GM19193 (cell line): ENCODE data around the gene AFAP1.

Source experiments
- POLR2A ChIP-seq: IDR thresholded peaks from 4 replicates; pipeline ENCODE4 v1.6.1; 2011; ENCODE audit not compliant: insufficient read depth, insufficient read length; ENCODE audit errors: extremely low read depth

Gene AFAP1

DNA sequence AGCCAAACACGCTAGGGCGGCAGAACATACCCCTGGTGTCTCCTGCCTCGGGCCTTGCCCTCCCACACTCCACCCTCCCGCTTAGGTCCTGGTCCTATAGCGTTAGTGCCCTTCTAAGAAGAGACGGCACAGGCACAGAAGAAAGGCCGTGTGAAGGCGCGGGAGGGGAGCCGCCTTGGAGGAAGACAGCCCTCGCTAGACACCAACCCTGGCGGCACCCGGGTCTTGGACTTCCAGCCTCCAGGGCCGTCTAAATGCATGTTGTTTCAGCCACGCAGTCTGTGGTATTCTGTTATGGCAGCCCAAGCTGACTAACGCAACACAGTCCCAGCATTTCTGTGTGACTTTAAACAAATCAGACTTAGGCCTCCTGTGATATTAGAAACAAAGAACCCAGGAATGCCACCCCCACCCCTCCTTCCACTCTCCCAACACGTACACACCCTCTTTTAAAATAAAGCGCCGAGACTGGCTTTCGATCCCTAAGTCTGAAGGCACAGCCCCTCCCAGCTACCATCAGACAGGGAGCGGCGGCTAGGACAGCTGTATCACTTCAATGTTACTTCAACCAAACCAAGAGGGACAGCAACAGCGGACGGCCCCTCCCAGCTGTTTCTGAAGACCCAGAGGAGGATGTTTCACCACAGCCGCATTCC is 128.0 kb downstream of the AFAP1 start:
- TF ChIP-seq POLR2A: no peak

DNA sequence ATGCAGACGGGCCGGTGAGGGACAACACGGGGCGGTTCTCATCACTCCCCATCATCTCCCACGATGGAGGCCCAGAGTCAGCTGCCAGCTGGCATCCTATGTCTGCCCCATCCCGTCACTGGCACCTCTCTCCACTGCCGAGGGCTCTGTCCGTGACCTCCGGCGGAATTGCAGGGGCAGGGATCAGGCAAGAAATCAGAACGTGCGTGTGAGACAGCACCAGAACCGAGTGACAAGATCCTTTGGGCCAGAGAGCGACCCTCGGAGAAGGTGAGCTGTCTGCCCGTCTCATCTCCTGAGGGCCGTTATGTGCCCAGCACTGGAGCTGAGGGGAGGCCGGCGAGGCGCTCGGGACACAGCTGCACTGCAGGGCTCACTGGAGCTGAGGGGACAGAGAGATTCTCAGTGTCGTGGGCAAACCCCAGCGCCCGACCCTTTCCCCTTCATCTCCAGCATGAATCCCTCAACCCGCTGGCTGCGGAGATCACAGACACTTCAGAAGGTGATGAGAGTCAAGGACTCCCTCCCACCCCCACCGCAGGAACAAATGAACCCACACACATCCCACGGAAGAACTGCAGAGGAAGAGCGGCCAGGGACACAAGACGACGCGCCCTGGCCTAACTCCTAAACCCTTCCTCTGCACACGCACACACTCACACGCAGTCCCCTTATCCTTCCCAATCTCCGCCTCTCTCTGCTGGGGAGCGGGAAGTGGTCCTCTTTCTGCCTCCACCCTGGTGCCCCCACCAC is 128.7 kb downstream of the AFAP1 start:
- TF ChIP-seq POLR2A: no peak

DNA sequence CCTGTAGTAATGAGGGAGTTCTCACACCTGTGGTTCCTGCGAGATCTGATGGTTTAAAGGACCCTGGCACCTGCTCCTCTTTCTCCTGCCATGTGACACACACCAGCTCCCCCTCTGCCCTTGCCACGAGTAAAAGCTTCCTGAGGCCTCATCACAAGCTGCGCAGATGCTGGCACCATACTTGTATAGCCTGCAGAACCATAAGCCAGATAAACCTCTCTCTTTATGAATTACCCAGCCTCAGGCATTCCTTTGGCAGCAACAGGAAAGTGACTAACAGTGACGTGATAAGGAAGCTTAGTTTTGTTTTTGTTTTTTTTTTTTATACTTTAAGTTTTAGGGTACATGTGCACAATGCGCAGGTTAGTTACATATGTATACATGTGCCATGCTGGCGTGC is 130.9 kb downstream of the AFAP1 start:
- no peak for TF ChIP-seq POLR2A

DNA sequence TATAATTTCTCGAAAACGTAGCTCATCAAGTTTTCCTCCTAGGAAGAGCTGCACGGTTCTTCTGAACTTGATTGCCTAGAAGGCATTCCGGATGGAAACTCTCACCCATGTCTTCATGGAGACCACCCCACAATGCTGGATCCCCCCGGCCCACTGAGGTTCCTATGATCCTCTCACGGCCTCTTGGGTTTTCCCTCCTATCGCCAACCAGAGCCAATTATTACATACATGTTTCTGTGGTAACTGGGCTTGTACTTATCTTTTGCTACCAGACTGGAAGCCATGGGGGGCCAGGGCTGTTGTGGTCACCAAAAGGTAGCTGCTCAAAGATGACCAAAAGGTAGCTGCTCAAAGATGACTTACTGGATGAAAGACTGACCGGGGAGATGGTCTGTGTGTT is 131.5 kb downstream of the AFAP1 start:
- no peak for TF ChIP-seq POLR2A

DNA sequence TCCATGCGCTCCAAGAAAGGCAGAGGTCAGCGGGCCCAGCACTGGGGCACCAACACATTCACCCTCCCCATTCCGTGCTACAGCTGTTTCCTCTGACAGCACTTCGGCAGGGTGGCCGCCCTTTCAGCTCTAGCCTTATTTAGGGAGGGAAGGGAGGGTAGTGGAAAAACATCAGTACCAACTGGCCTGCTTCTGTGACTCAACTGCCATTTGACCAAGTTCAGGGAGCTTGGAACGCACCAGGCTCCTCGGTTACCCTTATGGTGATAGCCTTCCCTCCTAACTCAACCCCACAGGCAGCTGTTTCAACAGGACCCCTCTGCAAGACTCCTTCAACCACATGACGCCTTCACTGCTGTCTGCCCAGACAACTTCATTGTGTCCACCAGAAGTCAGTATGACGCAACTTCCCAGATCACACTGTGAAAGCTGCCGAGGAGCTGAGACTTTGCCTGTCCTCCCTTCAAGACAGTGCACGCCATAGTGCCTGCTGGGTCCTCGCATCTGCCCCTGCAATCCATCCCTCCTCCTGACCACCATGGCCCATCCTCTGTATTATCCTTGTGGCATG is 132.2 kb downstream of the AFAP1 start:
- no peak for TF ChIP-seq POLR2A

DNA sequence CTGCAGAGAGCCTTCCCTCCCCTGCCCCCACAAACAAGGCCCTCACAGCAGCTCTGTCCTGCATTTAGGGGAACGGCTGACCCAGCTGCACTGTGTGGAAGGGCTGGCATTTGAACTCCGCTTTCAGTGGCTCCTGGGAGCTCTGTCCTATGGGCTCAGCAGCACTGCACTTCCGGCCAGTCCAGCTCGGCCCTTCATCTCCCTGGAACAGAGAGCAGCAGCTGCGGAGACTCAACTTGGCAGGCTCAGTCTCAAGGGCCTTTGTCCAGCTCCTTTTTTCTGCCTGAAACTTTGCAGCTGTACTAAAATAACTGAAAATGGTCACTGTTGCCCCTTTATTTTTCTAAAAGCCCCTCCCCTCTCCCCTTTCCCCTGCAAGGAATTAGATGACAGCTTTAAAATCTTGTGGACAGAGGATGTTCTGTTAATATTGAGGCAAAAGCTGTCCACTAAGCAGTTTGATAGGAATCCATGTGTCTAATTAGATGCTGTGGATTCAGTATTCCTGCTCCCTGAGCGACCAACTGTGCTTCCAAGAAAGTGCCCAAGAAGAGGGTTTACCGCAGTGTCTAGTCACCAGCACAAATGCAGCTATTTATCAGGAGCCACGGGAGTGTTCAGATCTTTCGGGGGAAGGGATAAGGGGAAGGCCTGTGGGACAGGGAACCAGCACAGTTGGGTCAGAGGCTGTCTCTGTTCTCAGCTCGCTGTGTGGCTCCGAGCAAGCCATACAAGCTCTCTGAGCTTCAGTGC is 133.1 kb downstream of the AFAP1 start:
- no peak for TF ChIP-seq POLR2A

DNA sequence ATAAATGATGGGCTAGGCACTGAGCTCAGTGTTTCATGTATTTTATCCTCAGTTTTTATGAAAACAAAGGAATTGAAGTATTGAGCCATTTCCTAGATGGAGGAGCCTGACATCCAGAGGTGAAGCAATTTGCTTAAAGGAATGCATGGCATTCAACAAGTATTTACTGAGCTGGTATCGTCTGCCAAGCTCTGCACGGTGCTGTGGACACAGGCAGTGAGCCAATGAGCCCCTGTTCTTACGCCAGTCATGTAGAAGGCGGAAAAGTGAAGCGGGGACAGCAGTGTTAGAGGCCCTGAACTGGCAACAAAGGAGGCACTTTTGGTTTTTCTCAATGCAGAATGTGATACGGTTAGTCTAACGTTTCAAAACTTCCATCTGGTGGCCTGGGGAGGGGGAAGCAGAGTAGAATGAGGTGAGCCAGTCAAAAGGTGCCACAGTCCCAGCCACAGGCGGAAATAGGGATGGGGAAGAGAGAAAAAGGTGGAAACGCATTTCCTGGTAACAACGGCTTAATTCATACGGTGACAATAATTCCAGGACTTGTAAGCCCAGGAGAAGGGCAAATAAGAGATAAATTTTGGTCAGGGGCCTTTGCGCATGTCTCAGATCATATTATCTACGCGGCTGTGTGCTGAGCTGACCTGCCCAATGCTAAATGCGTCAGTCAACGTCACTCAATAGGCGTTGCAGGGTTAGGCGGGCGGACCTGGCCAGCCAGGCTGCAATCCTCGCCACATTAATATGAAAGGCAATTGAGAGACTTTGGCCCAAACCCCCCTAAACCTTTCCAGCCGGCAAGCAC is 133.9 kb downstream of the AFAP1 start:
- no peak for TF ChIP-seq POLR2A

DNA sequence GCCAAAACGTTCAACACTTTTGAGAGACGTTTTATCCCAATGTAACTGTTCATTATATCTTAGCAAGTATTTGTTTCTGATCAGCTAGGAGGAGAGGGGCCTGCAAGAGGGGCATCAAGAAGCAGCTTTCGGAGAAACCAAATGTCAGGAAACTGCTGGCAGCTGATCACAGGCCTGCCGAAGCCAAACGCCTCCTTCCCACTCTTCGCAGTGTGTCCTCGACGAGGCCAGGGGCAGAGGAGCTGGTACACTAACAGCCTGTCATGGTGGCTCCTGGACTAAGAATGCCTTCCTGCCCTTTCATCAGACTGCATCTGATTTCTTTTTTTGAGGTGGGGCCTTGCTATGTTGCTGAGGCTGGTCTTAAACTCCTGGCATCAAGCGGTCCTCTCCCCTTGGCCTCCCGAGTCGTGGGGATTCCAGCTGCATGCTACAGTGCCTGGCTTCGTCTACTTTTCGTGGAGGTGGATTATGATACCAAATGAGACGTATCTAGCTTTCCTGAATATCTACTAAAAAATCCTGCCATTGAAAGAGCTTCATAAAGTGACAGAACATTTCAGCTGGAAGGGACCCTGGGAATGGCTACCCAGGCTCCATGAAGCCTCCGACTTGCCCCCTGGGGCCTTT is 134.8 kb downstream of the AFAP1 start:
- TF ChIP-seq POLR2A: no peak

DNA sequence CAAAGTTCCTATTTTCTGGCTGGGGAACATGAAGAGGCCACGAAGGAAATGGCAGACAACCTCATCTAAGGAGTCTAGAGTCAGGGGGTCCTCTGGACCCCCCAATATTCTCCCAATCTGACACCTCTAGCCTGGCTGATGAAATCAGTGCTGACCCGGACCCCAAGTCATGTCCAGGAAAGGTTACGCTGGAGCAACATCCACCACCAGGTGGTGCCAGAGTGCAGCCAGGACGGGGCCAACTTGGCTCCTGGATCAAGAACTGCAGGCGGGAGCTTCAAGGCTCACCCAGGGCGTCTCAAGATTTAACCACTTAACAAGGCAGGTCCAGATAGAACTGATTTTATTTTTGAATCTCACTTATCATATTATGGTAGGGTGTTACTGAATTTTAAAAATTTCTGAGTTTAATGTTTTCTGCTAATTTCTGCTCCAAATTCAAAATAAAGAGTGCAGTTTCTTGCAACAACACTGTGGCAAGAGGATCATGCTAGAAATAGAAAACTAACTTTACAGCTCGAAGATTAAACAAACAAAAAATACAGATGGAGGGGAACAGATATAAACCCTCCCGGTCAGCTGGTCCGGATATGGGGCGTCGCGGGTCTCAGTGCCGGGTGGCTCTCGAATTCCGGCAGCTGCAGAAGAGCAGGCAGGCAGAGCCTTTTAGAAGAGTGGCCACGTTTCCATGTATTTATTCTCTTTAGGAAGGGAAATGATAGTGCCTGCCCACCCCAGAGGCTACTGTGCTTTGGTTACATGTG is 135.5 kb downstream of the AFAP1 start:
- TF ChIP-seq POLR2A: no peak

DNA sequence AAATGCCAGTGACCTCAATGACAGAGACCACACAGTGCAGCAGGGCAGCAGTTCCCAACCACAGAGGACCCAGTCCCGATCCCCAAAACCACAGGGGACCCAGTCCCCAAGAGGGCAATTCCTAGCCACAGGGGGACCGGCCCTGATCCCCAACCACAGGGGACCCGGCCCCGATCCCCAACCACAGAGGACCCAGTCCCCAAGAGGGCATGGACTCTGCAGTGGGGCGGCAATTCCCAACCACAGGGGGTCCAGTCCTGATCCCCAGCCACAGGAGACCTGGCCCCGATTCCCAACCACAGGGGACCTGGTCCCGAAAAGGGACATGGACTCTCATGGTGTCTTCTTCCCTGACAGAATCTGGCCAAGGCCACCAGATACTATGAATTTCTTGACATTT is 136.3 kb downstream of the AFAP1 start:
- no peak for TF ChIP-seq POLR2A

DNA sequence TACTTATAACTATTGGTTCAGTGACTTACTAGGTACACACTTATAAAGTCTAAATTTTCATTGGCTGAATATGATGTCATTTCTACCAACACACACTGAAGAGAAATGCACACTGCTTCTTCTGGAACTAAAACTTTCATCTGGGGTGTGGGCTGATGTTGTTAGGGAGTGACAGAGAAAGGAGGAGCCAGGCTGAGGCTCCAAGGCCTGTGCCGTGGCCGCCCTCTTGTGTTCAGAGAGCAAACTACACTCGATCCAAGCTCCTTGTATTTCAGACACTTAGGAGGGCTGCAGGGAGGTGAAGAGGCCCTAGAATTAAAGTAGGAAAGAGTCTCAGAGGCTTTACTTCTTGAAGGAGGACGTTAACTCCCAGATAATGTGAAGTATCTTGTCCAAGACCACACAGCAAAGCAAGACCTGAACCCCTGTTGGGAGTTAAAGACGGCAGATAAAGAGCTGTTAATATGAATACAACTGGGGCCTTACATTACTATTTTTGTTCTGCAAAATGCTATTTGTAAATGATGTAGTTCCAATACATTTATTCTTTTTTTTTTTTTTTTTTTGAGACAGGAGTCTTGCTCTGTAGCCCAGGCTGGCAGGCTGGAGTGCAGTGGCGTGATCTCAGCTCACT is 137.5 kb downstream of the AFAP1 start:
- no peak for TF ChIP-seq POLR2A

DNA sequence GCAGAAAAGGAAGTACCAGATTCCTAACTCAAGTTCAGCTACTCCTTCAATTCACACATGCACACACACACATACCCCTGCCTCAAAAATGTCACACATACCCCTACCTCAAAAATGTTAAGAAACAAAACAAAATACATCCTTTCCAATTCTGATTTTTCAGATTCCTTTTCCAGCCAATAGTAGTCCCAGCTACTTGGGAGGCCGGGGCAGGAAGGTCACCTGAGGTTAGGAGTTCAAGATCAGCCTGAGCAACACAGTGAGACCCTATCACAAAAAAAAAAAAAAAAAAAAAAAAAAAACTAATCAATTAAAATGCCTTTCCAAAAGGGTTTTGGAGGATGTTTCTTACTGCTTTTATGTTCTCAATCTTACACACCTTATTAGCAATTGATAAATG is 138.0 kb downstream of the AFAP1 start:
- no peak for TF ChIP-seq POLR2A

DNA sequence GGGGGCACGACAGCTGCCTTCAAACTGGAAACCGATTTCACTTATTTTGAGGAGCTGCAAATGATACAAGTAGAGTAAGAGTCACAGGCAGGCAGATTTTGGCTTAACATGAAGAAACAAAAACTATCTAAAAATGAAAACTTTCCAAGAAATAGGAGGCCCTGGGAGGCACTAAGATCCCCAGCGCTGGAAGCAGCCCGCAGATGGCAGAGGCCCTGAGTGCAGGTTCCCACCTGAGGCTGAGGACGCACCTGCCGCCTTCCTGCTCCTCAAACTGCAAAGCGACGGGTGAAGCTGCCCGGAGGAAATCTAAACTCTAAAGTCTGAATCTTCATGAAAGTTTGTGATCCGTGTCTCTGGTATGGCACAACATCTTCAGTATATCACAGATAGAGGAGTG is 138.7 kb downstream of the AFAP1 start:
- TF ChIP-seq POLR2A: no peak
